ENCODE results near the gene POLE.

The POLE gene

GRCh38 chr12:132687211-132688164, at the start of gene POLE, which contains the start of gene PXMP2:
Gene POLE, minus strand, starts transcription at chr12:132687342. Its CDS starts 27 bp downstream, at chr12:132687315.
Gene PXMP2, plus strand, starts transcription at chr12:132687587. Its CDS starts 84 bp downstream, at chr12:132687671.
- H3K4me3 ChIP-seq (ENCODE audit: low read depth, low read length): peak within 1 kb of the TSS; percentile 95
- H3K36me3 ChIP-seq (ENCODE audit: insufficient read depth, low read length): peaks cover 12% of the 10 kb centered on the region; the same call in 1 of the 2 replicates
- H3K79me2 ChIP-seq (ENCODE audit: control insufficient read depth, insufficient read depth, low read length, unreplicated experiment): peaks cover 37% of the 10 kb centered on the region
- H3K4me1 ChIP-seq (ENCODE audit: control insufficient read depth, insufficient read depth, low read length, unreplicated experiment): no peaks in the 10 kb centered on the region
- H3K27ac ChIP-seq (ENCODE audit: low read depth, low read length): peak within 1 kb of the TSS; percentile 67
- peak within 1 kb of the TSS; percentile 53 for H2AFZ ChIP-seq (ENCODE audit: low read length, unreplicated experiment)
- H3K27me3 ChIP-seq (ENCODE audit: insufficient read depth, low read length): no peaks in the 10 kb centered on the region

- Histone ChIP-seq H3K36me3 (ENCODE audit: insufficient read depth, low read length) (peaks cover 63% of the 10 kb centered on the region), H3K27me3 (ENCODE audit: insufficient read depth, low read length) (no peaks in the 10 kb centered on the region), H2AFZ (ENCODE audit: low read length, unreplicated experiment) (no peak overlapping the region), H3K4me3 (ENCODE audit: low read depth, low read length) (no peak overlapping the region), H3K27ac (ENCODE audit: low read depth, low read length) (no peak overlapping the region), H3K4me1 (ENCODE audit: control insufficient read depth, insufficient read depth, low read length, unreplicated experiment) (no peaks in the 10 kb centered on the region), H3K79me2 (ENCODE audit: control insufficient read depth, insufficient read depth, low read length, unreplicated experiment) (peaks cover 18% of the 10 kb centered on the region)
Observed at GRCh38 chr12:132736913-132737312, 49.8 kb upstream of the POLE start.

GRCh38 chr12:132736378-132736777, 49.2 kb upstream of the POLE start:
- no peaks in the 10 kb centered on the region for H3K4me1 ChIP-seq (ENCODE audit: control insufficient read depth, insufficient read depth, low read length, unreplicated experiment)
- H2AFZ ChIP-seq (ENCODE audit: low read length, unreplicated experiment): no peak overlapping the region
- no peaks in the 10 kb centered on the region for H3K27me3 ChIP-seq (ENCODE audit: insufficient read depth, low read length)
- H3K79me2 ChIP-seq (ENCODE audit: control insufficient read depth, insufficient read depth, low read length, unreplicated experiment): peaks cover 13% of the 10 kb centered on the region
- H3K27ac ChIP-seq (ENCODE audit: low read depth, low read length): no peak overlapping the region
- peaks cover 61% of the 10 kb centered on the region for H3K36me3 ChIP-seq (ENCODE audit: insufficient read depth, low read length)
- H3K4me3 ChIP-seq (ENCODE audit: low read depth, low read length): no peak overlapping the region

- Histone ChIP-seq H3K4me1 (ENCODE audit: control insufficient read depth, insufficient read depth, low read length, unreplicated experiment) (no peaks in the 10 kb centered on the region), H3K79me2 (ENCODE audit: control insufficient read depth, insufficient read depth, low read length, unreplicated experiment) (peaks cover 7% of the 10 kb centered on the region), H2AFZ (ENCODE audit: low read length, unreplicated experiment) (no peak overlapping the region), H3K4me3 (ENCODE audit: low read depth, low read length) (no peak overlapping the region), H3K27ac (ENCODE audit: low read depth, low read length) (no peak overlapping the region), H3K27me3 (ENCODE audit: insufficient read depth, low read length) (no peaks in the 10 kb centered on the region), H3K36me3 (ENCODE audit: insufficient read depth, low read length) (peaks cover 58% of the 10 kb centered on the region)
Observed at GRCh38 chr12:132735496-132735895, 48.4 kb upstream of the POLE start.

GRCh38 chr12:132734206-132734605, 47.1 kb upstream of the POLE start:
- no peak overlapping the region for H2AFZ ChIP-seq (ENCODE audit: low read length, unreplicated experiment)
- H3K4me1 ChIP-seq (ENCODE audit: control insufficient read depth, insufficient read depth, low read length, unreplicated experiment): no peaks in the 10 kb centered on the region
- H3K4me3 ChIP-seq (ENCODE audit: low read depth, low read length): no peak overlapping the region
- peaks cover 11% of the 10 kb centered on the region for H3K79me2 ChIP-seq (ENCODE audit: control insufficient read depth, insufficient read depth, low read length, unreplicated experiment)
- no peak overlapping the region for H3K27ac ChIP-seq (ENCODE audit: low read depth, low read length)
- peaks cover 47% of the 10 kb centered on the region for H3K36me3 ChIP-seq (ENCODE audit: insufficient read depth, low read length)
- H3K27me3 ChIP-seq (ENCODE audit: insufficient read depth, low read length): no peaks in the 10 kb centered on the region

- Histone ChIP-seq H3K27me3 (ENCODE audit: insufficient read depth, low read length) (no peaks in the 10 kb centered on the region), H3K36me3 (ENCODE audit: insufficient read depth, low read length) (peaks cover 50% of the 10 kb centered on the region), H3K4me1 (ENCODE audit: control insufficient read depth, insufficient read depth, low read length, unreplicated experiment) (no peaks in the 10 kb centered on the region), H3K4me3 (ENCODE audit: low read depth, low read length) (no peak overlapping the region), H3K79me2 (ENCODE audit: control insufficient read depth, insufficient read depth, low read length, unreplicated experiment) (peaks cover 19% of the 10 kb centered on the region), H3K27ac (ENCODE audit: low read depth, low read length) (no peak overlapping the region), H2AFZ (ENCODE audit: low read length, unreplicated experiment) (no peak overlapping the region)
Observed at GRCh38 chr12:132731574-132731973, 44.4 kb upstream of the POLE start.

GRCh38 chr12:132730353-132730752, 43.2 kb upstream of the POLE start:
- H3K79me2 ChIP-seq (ENCODE audit: control insufficient read depth, insufficient read depth, low read length, unreplicated experiment): peaks cover 21% of the 10 kb centered on the region
- H3K36me3 ChIP-seq (ENCODE audit: insufficient read depth, low read length): peaks cover 51% of the 10 kb centered on the region
- no peaks in the 10 kb centered on the region for H3K27me3 ChIP-seq (ENCODE audit: insufficient read depth, low read length)
- no peak overlapping the region for H2AFZ ChIP-seq (ENCODE audit: low read length, unreplicated experiment)
- no peaks in the 10 kb centered on the region for H3K4me1 ChIP-seq (ENCODE audit: control insufficient read depth, insufficient read depth, low read length, unreplicated experiment)
- H3K4me3 ChIP-seq (ENCODE audit: low read depth, low read length): no peak overlapping the region
- H3K27ac ChIP-seq (ENCODE audit: low read depth, low read length): no peak overlapping the region

- Histone ChIP-seq H3K4me3 (ENCODE audit: low read depth, low read length) (no peak overlapping the region), H3K27me3 (ENCODE audit: insufficient read depth, low read length) (no peaks in the 10 kb centered on the region), H3K36me3 (ENCODE audit: insufficient read depth, low read length) (peaks cover 51% of the 10 kb centered on the region), H2AFZ (ENCODE audit: low read length, unreplicated experiment) (no peak overlapping the region), H3K79me2 (ENCODE audit: control insufficient read depth, insufficient read depth, low read length, unreplicated experiment) (peaks cover 22% of the 10 kb centered on the region), H3K4me1 (ENCODE audit: control insufficient read depth, insufficient read depth, low read length, unreplicated experiment) (no peaks in the 10 kb centered on the region), H3K27ac (ENCODE audit: low read depth, low read length) (no peak overlapping the region)
Observed at GRCh38 chr12:132729541-132730320, 42.6 kb upstream of the POLE start.

GRCh38 chr12:132728502-132728901, 41.4 kb upstream of the POLE start:
- Histone ChIP-seq H3K27me3 (ENCODE audit: insufficient read depth, low read length) (no peaks in the 10 kb centered on the region), H3K4me3 (ENCODE audit: low read depth, low read length) (no peak overlapping the region), H3K79me2 (ENCODE audit: control insufficient read depth, insufficient read depth, low read length, unreplicated experiment) (peaks cover 22% of the 10 kb centered on the region), H3K27ac (ENCODE audit: low read depth, low read length) (no peak overlapping the region), H3K4me1 (ENCODE audit: control insufficient read depth, insufficient read depth, low read length, unreplicated experiment) (no peaks in the 10 kb centered on the region), H3K36me3 (ENCODE audit: insufficient read depth, low read length) (peaks cover 48% of the 10 kb centered on the region), H2AFZ (ENCODE audit: low read length, unreplicated experiment) (no peak overlapping the region)

- Histone ChIP-seq H3K27ac (ENCODE audit: low read depth, low read length) (no peak overlapping the region), H2AFZ (ENCODE audit: low read length, unreplicated experiment) (no peak overlapping the region), H3K79me2 (ENCODE audit: control insufficient read depth, insufficient read depth, low read length, unreplicated experiment) (peaks cover 22% of the 10 kb centered on the region), H3K27me3 (ENCODE audit: insufficient read depth, low read length) (no peaks in the 10 kb centered on the region), H3K4me3 (ENCODE audit: low read depth, low read length) (no peak overlapping the region), H3K4me1 (ENCODE audit: control insufficient read depth, insufficient read depth, low read length, unreplicated experiment) (no peaks in the 10 kb centered on the region), H3K36me3 (ENCODE audit: insufficient read depth, low read length) (peaks cover 51% of the 10 kb centered on the region)
Observed at GRCh38 chr12:132727091-132727794, 40.1 kb upstream of the POLE start.

Data from ACC112 (cell line).